Astrocyte (in vitro differentiated cells and primary cell): Measurements from ENCODE around the gene HVCN1.

Experiments
- EZH2 ChIP-seq: IDR thresholded peaks from 2 replicates; pipeline ENCODE4 v1.6.1; 2012; ENCODE audit warnings: mild to moderate bottlenecking, low read length, inconsistent platforms; ENCODE audit not compliant: insufficient read depth
- TF ChIP-seq, protein P1 (sequence below): IDR thresholded peaks from 2 replicates; pipeline ENCODE4 v1.5.1; 2011; ENCODE audit warnings: low read depth, mild to moderate bottlenecking, inconsistent platforms, low read length, moderate library complexity; ENCODE audit not compliant: insufficient read depth

DNA sequence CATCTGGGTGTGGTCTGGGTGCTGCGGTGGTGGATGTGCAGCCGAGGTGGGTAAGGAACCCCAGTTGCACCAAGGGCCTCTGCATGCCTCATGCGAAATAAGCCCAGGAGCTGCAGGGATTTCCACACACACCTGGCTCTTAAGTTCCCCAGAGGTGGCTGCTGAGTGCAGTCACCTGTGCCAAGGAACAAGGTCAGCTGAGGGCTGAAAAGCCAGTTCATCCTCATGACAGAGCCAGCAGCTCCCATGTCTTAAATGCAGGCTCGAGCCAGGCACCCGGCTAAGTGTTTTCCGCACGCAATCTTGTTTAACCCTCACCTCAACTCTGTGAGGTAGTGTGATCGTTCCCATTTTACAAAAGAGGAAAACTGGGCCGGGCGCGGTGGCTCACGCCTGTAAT, 9.7 kb downstream of the HVCN1 start:
- TF ChIP-seq EZH2, result no peak
- TF ChIP-seq, protein P1, sequence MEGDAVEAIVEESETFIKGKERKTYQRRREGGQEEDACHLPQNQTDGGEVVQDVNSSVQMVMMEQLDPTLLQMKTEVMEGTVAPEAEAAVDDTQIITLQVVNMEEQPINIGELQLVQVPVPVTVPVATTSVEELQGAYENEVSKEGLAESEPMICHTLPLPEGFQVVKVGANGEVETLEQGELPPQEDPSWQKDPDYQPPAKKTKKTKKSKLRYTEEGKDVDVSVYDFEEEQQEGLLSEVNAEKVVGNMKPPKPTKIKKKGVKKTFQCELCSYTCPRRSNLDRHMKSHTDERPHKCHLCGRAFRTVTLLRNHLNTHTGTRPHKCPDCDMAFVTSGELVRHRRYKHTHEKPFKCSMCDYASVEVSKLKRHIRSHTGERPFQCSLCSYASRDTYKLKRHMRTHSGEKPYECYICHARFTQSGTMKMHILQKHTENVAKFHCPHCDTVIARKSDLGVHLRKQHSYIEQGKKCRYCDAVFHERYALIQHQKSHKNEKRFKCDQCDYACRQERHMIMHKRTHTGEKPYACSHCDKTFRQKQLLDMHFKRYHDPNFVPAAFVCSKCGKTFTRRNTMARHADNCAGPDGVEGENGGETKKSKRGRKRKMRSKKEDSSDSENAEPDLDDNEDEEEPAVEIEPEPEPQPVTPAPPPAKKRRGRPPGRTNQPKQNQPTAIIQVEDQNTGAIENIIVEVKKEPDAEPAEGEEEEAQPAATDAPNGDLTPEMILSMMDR, result no peak
